Activated CD8-positive, alpha-beta T cell treated with anti-CD3 and anti-CD28 coated beads for 36 hours (primary cell): ENCODE data around the gene RALGAPB. TPM values are rescaled to one million over a fixed set of nuclear protein-coding genes. Genes with fewer than 3 reads are reported as not detected.
"Not testable (repeated sequence)": the region's sequence is repeated elsewhere in the genome, so short reads cannot be mapped to it uniquely, and the experiment has no call there.

Source experiments
- ATAC-seq: fragments of 200-7000 bp; cut with Tn5 transposase; one replicate; pipeline ENCODE4 v1.10.0; 2021; ENCODE audit warnings: mild to moderate bottlenecking, moderate library complexity
- CTCF ChIA-PET: fragments of 350-600 bp; sonication (Branson Sonifier 250); formaldehyde crosslinking; loops from one replicate; lab custom pipeline; 2021; ENCODE audit warnings: antibody characterized with exemption; lab: Charles Lee
- POLR2A ChIA-PET: fragments of 350-600 bp; sonication (Branson Sonifier 250); formaldehyde crosslinking; loops from one replicate; lab custom pipeline; 2021; ENCODE audit warnings: antibody characterized with exemption; lab: Charles Lee
- DNase-seq: peaks from one replicate; pipeline ENCODE4 v3.0.0-alpha.2; 2020
- H3K27ac Mint-ChIP-seq: one replicate; pipeline ENCODE4 v1.8.0; 2021; ENCODE audit warnings: mild to moderate bottlenecking, mixed read lengths
- H3K27me3 Mint-ChIP-seq: one replicate; pipeline ENCODE4 v1.8.0; 2021; ENCODE audit warnings: mixed read lengths
- H3K36me3 Mint-ChIP-seq: one replicate; pipeline ENCODE4 v1.8.0; 2021; ENCODE audit warnings: low read depth, mixed read lengths
- H3K4me1 Mint-ChIP-seq: one replicate; pipeline ENCODE4 v1.8.0; 2021; ENCODE audit warnings: low read depth, mixed read lengths
- H3K4me3 Mint-ChIP-seq: one replicate; pipeline ENCODE4 v1.8.0; 2021; ENCODE audit warnings: mild to moderate bottlenecking, moderate library complexity, mixed read lengths
- H3K9me3 Mint-ChIP-seq: one replicate; pipeline ENCODE4 v1.8.0; 2021; ENCODE audit warnings: mixed read lengths
- intact Hi-C: fragments of 100-400 bp; cut with micrococcal nuclease; formaldehyde crosslinking; loops from one replicate; pipeline ENCODE4 v1.10.0; 2022
- total RNA-seq, 2 experiments: library from RNA; stranded (reverse); gene quantifications; one replicate each; pipeline ENCODE4 v1.2.3, GENCODE V29; 2021
- TF ChIP-seq, protein P1 (sequence below): fragments of 200-600 bp; IDR thresholded peaks from one replicate; pipeline ENCODE4 v1.8.0; 2022; ENCODE audit warnings: antibody characterized with exemption, mild to moderate bottlenecking

Gene RALGAPB
- total RNA-seq, 2 experiments from 2014 or later: 19.8 to 21.3 TPM

DNA sequence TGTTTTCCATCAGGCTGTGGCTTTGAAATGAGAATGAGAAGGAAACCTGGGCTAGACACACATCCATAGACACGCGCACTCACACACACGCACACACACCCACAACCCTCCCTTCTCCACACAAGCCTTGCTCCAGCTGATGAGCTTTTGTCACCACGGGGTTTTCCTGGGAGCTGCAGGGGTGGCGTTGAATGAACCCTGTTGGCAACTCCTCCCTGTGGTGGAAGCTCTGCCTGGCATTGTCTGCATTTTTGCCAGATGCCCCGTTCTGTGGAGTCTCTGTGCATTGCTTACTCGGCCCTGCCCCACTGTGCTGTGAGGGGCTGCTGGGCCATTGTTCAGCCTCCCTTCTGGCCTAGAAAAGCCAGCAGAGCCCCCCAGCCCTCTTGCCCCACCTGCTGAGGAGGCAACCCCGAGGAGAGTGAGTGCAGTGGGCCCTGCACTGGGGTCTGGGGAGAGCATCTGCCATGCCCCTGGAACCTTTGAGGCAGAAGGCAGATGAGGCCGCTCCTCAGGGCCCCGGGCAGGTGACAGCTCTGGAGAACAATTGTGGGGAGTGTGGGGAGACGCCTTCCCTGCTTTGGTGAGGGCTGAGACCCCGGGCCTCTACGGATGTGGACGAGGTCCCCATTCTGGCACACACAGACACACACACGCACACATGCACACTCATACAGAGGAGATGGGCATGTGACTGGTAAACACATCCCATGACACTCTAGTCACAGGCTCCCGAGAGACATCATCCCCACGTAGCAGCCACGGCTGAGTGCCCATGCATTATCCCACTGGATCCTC lies 118.2 kb downstream of the RALGAPB start:
- Mint-ChIP-seq H3K36me3 (no peaks in the 10 kb centered on the region), H3K4me1 (no peaks in the 10 kb centered on the region), H3K27me3 (peaks cover 3% of the 10 kb centered on the region), H3K4me3 (no peak overlapping the region), H3K27ac (no peak overlapping the region), H3K9me3 (no peaks in the 10 kb centered on the region)
- DNase-seq (no peak), ATAC-seq (no peak)
- CTCF ChIA-PET: no interaction called here
- POLR2A ChIA-PET: no interaction called here
- TF ChIP-seq, protein P1, sequence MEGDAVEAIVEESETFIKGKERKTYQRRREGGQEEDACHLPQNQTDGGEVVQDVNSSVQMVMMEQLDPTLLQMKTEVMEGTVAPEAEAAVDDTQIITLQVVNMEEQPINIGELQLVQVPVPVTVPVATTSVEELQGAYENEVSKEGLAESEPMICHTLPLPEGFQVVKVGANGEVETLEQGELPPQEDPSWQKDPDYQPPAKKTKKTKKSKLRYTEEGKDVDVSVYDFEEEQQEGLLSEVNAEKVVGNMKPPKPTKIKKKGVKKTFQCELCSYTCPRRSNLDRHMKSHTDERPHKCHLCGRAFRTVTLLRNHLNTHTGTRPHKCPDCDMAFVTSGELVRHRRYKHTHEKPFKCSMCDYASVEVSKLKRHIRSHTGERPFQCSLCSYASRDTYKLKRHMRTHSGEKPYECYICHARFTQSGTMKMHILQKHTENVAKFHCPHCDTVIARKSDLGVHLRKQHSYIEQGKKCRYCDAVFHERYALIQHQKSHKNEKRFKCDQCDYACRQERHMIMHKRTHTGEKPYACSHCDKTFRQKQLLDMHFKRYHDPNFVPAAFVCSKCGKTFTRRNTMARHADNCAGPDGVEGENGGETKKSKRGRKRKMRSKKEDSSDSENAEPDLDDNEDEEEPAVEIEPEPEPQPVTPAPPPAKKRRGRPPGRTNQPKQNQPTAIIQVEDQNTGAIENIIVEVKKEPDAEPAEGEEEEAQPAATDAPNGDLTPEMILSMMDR: no peak
- intact Hi-C loops: no loop called here

DNA sequence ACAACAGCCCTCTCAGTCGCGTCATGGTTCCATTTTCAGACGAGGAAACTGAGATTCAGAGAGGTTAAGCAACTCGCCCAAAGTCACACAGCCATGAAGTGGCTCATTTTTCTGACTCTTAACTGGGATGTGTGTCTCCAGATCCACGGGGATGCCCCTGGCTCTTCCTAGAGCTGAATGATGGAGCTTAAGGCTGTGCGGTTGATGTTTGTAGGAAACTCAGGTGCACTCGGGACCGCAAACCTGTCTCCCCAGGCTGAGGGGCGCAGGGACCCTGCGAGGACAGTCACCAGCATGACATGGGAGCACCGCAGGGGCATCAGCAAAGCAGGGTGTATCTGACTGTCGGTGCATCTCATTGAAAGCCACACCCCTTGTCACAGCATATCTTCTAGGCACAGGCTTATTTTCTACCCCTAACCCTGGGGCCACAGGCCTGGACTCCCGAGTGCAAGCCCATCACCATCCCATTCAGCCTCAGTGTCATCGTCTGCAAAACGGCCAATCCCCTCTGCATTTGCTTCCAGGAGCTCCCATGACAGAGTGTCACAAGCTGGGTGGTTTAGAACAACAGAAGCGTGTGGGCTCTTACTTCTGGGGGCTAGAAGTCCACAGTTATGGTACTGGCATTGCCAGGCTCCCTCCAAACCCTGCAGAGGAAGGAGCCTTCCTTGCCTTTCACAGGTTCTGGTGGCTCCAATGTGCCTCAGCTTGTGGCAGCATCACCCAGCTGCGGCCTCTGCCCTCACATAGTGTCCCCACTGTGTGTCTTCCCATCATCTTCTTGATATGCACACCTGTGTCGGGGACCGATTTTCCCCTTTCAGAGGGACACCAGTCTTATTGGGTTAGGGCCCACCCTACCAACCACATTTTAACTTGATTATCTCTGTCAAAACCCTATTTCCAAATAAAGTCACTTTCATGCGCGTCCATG lies 119.1 kb downstream of the RALGAPB start:
- intact Hi-C loops: no loop called here
- DNase-seq (no peak), ATAC-seq (no peak)
- POLR2A ChIA-PET: no interaction called here
- CTCF ChIA-PET: no interaction called here
- H3K27me3 Mint-ChIP-seq: peaks cover 3% of the 10 kb centered on the region
- no peak overlapping the region for H3K4me3 Mint-ChIP-seq
- no peak overlapping the region for H3K27ac Mint-ChIP-seq
- TF ChIP-seq, protein P1: no peak
- H3K9me3 Mint-ChIP-seq: no peaks in the 10 kb centered on the region
- no peaks in the 10 kb centered on the region for H3K4me1 Mint-ChIP-seq
- no peaks in the 10 kb centered on the region for H3K36me3 Mint-ChIP-seq

DNA sequence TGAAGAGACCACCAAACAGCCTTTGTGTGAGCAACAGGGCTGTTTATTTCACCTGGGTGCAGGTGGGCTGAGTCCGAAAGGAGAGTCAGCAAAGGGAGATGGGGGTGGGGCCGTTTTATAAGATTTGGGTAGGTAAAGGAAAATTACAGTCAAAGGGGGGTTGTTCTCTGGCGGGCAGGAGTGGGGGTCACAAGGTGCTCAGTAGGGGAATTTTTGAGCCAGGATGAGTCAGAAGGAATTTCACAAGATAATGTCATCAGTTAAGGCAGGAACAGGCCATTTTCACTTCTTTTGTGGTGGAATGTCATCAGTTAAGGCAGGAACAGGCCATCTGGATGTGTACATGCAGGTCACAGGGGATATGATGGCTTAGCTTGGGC lies 119.8 kb downstream of the RALGAPB start:
- H3K27me3 Mint-ChIP-seq, H3K4me1 Mint-ChIP-seq, POLR2A ChIA-PET, CTCF ChIA-PET, H3K36me3 Mint-ChIP-seq, ATAC-seq, DNase-seq, H3K4me3 Mint-ChIP-seq, H3K27ac Mint-ChIP-seq, intact Hi-C loops, H3K9me3 Mint-ChIP-seq: not testable (repeated sequence)

DNA sequence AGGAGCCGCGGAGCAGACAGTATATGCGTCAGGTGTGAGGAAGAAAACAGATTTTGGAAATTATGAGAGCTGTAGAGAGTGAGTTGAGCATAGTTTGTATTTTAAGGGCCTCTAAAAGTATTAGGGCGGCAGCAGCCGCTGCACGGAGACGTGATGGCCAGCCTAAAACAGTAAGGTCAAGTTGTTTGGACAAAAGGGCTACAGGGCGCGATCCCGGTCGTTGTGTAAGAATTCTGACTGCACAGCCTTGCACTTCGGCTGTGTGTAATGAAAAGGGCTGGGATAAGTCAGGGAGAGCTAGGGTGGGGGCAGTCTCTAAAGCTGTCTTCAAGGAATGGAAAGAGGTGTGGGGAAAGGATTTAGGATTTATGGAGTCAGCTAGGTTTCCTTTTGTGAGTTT lies 121.6 kb downstream of the RALGAPB start:
- H3K9me3 Mint-ChIP-seq, DNase-seq, H3K27ac Mint-ChIP-seq, H3K4me1 Mint-ChIP-seq, intact Hi-C loops, H3K4me3 Mint-ChIP-seq, ATAC-seq, H3K27me3 Mint-ChIP-seq, CTCF ChIA-PET, POLR2A ChIA-PET, H3K36me3 Mint-ChIP-seq: not testable (repeated sequence)

DNA sequence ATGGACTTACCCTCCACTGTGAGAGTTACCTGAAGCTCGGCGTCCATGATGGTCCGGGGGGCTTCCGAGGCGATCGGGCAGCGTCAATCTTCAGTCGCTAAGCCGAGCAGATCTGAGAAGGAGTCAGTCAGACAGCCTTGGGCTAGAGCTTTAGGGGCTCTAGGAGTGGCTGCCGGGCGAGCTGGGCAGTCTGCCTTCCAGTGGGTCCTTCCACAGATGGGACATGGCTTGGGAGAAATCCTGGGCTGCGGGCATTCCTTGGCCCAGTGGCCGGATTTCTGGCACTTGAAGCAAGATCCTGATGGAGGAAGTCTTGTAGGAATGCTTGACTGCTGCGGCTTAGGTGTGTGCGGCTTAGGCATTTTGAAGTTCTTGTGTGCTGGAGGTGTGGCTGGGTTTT lies 123.2 kb downstream of the RALGAPB start:
- H3K27me3 Mint-ChIP-seq: peaks cover 11% of the 10 kb centered on the region
- H3K36me3 Mint-ChIP-seq, H3K4me3 Mint-ChIP-seq, ATAC-seq, POLR2A ChIA-PET, DNase-seq, intact Hi-C loops, CTCF ChIA-PET, H3K9me3 Mint-ChIP-seq, H3K27ac Mint-ChIP-seq, H3K4me1 Mint-ChIP-seq: not testable (repeated sequence)

DNA sequence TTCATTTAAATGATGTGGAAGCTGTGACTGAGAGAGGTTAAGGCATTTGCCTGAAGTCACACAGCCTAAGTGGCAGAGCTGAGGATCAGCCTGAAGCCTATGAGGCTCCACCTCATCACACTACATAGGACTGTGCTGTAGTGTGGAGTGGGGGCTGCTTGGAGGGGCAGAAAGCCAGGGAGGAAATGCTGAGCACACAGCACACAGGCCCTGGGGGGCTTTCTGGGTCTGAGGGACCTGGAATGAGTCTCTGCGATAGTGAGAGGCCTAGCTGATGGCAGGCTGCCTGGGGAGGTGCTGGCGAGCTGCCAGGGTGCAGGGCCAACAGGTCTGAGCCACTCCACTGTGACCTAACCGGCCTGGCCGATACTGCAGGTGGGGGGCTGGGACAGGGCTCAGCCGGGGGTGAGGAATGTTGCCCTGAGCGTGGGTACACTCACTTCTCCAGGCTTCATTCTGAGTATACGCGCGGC lies 126.8 kb downstream of the RALGAPB start:
- Mint-ChIP-seq H3K9me3 (no peaks in the 10 kb centered on the region), H3K4me1 (peaks cover 10% of the 10 kb centered on the region), H3K27ac (no peak overlapping the region), H3K27me3 (peaks cover 36% of the 10 kb centered on the region), H3K36me3 (no peaks in the 10 kb centered on the region), H3K4me3 (no peak overlapping the region)
- ATAC-seq (no peak), DNase-seq (no peak)
- TF ChIP-seq, protein P1: no peak
- intact Hi-C loops: no loop called here
- ChIA-PET POLR2A (no interaction called here), CTCF (no interaction called here)
